ENCODE results near the gene NSUN4. TPM values are rescaled to one million over a fixed set of nuclear protein-coding genes. Genes with fewer than 3 reads are reported as not detected.

The NSUN4 gene
- polyA plus RNA-seq, 1 experiment = 24.0 TPM

- no peak for TF ChIP-seq CTCF (IDR thresholded peaks at IDR 0.05; ENCODE audit: insufficient read depth, low read depth, low read length)
- no peak for DNase-seq (ENCODE audit: low read depth)
- CTCF ChIA-PET = no interaction called here
- no peaks in the 10 kb centered on the region for H3K36me3 ChIP-seq (ENCODE audit: control insufficient read depth, insufficient read depth, low read length)
- POLR2A ChIA-PET = no interaction called here
- no peak overlapping the region for H3K4me3 ChIP-seq (ENCODE audit: low read depth, low read length)
- no peaks in the 10 kb centered on the region for H3K27me3 ChIP-seq (ENCODE audit: control insufficient read depth, insufficient read depth, low read length)
Observed at GRCh38 chr1:46380508-46380907, 39.9 kb downstream of the NSUN4 start.

GRCh38 chr1:46393510-46393909 is 52.9 kb downstream of the NSUN4 start:
- DNase-seq (ENCODE audit: low read depth) = no peak
- Histone ChIP-seq H3K36me3 (ENCODE audit: control insufficient read depth, insufficient read depth, low read length) (no peaks in the 10 kb centered on the region), H3K4me3 (ENCODE audit: low read depth, low read length) (no peak overlapping the region), H3K27me3 (ENCODE audit: control insufficient read depth, insufficient read depth, low read length) (peaks cover 9% of the 10 kb centered on the region)
- ChIA-PET CTCF (interaction anchor here (0.7 kb wide), 1 partner anchor 84 kb away, joined by 3 read pairs; no protein-coding TSS in a partner anchor), POLR2A (no interaction called here)
- TF ChIP-seq CTCF (IDR thresholded peaks at IDR 0.05; ENCODE audit: insufficient read depth, low read depth, low read length) = no peak

- H3K4me3 ChIP-seq (ENCODE audit: low read depth, low read length) = peak within 1 kb of the TSS; percentile 17
- ChIA-PET POLR2A (no interaction called here), CTCF (interaction anchor here (0.7 kb wide), 1 partner anchor 83 kb away, joined by 3 read pairs; no protein-coding TSS in a partner anchor)
- H3K27me3 ChIP-seq (ENCODE audit: control insufficient read depth, insufficient read depth, low read length) = peaks cover 11% of the 10 kb centered on the region
- no peaks in the 10 kb centered on the region for H3K36me3 ChIP-seq (ENCODE audit: control insufficient read depth, insufficient read depth, low read length)
- TF ChIP-seq CTCF (IDR thresholded peaks at IDR 0.05; ENCODE audit: insufficient read depth, low read depth, low read length) = no peak
- DNase-seq (ENCODE audit: low read depth) = no peak
Observed at GRCh38 chr1:46394108-46394871, 53.7 kb downstream of the NSUN4 start, which contains the start of gene FAAH. TSS of gene FAAH (plus strand) at chr1:46394317. CDS start at chr1:46394349, 32 bp downstream.

GRCh38 chr1:46394872-46395465 is 54.4 kb downstream of the NSUN4 start:
- DNase-seq (ENCODE audit: low read depth) = no peak
- ChIA-PET POLR2A (no interaction called here), CTCF (no interaction called here)
- Histone ChIP-seq H3K4me3 (ENCODE audit: low read depth, low read length) (peak overlapping the region; percentile 17; the same call in 1 of the 2 replicates), H3K36me3 (ENCODE audit: control insufficient read depth, insufficient read depth, low read length) (no peaks in the 10 kb centered on the region), H3K27me3 (ENCODE audit: control insufficient read depth, insufficient read depth, low read length) (peaks cover 11% of the 10 kb centered on the region)
- TF ChIP-seq CTCF (IDR thresholded peaks at IDR 0.05; ENCODE audit: insufficient read depth, low read depth, low read length) = no peak
